Neuron (in vitro differentiated cells): ENCODE data around the gene VAMP5.
"Not testable (repeated sequence)": the region's sequence is repeated elsewhere in the genome, so short reads cannot be mapped to it uniquely, and the experiment has no call there.

Experiments
- H2AFZ ChIP-seq: one replicate; pipeline ENCODE4 v1.6.1; 2013; ENCODE audit warnings: low read depth, mild to moderate bottlenecking, inconsistent platforms, low read length, moderate library complexity
- H3K27me3 ChIP-seq: one replicate; pipeline ENCODE4 v1.6.1; 2013; ENCODE audit warnings: low read length; ENCODE audit not compliant: insufficient read depth
- H3K36me3 ChIP-seq: one replicate; pipeline ENCODE4 v1.6.1; 2013; ENCODE audit warnings: low read length; ENCODE audit not compliant: insufficient read depth
- H3K4me1 ChIP-seq: one replicate; pipeline ENCODE4 v1.6.1; 2013; ENCODE audit warnings: low read length; ENCODE audit not compliant: insufficient read depth
- H3K4me3 ChIP-seq: 2 replicates; pipeline ENCODE4 v1.5.1; 2013; ENCODE audit warnings: mild to moderate bottlenecking, low read length, moderate library complexity
- H3K9me3 ChIP-seq: one replicate; pipeline ENCODE4 v1.6.1; 2013; ENCODE audit warnings: low read length

VAMP5 gene, protein sequence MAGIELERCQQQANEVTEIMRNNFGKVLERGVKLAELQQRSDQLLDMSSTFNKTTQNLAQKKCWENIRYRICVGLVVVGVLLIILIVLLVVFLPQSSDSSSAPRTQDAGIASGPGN

DNA sequence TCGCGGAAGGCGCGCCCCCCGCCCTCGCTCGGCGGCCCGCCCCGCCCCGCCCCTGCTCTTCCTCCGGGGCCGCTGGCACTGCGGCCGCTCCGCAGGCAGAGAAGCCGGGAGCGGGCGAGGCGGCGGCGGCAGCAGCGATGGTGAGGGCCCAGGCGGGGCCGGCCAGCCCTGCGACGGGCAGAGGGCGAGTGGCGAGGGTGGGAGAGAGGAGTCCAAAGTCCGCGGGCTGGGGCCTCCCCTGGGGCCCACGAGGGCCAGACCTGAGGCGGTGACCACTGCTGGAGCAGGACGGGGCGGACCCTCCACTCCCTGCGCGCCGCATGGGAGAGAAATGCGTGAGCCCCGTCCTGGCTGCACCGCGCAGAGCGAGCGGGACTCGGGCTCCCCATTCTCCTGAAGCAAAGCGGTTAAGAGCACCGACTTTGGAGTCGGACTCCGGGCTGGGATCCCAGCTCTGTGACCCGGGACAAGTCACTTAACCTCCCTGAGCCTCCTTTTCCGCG is at the start of gene VAMP5:
Gene VAMP5 (plus strand): TSS at position 78 of the 503 bp plus-strand sequence. CDS start 60 bp downstream, at position 138.
- Histone ChIP-seq H3K9me3 (no peaks in the 10 kb centered on the region), H3K4me3 (no peak within 1 kb of the TSS), H2AFZ (no peak within 1 kb of the TSS), H3K4me1 (peaks cover 15% of the 10 kb centered on the region), H3K36me3 (no peaks in the 10 kb centered on the region), H3K27me3 (no peaks in the 10 kb centered on the region)

DNA sequence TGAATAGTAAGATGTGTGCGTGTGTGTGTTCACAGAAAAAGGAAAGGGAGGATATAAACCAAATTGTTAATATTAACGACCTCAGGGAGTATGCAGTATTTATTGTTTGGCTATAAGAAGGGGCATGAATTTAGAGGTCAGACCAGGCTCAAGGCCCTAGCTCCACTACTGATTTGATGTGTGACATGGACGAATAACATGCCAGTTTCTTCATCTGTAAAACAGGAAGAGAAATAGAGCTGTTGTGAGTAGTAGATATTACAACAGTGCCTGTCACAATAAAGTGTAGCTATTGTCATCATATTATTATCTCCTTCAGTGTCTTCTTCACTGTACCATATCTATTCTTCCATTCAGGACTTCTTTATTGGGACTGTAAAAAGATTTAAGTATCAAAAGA is 49.4 kb upstream of the VAMP5 start:
- Histone ChIP-seq H3K4me1 (peaks cover 9% of the 10 kb centered on the region), H3K4me3 (no peak overlapping the region), H2AFZ (no peak overlapping the region), H3K27me3 (no peaks in the 10 kb centered on the region), H3K36me3 (no peaks in the 10 kb centered on the region), H3K9me3 (no peaks in the 10 kb centered on the region)

- H3K4me1 ChIP-seq, result peaks cover 17% of the 10 kb centered on the region
- no peak overlapping the region for H3K4me3 ChIP-seq
- H3K36me3 ChIP-seq, result peaks cover 16% of the 10 kb centered on the region
- H3K9me3 ChIP-seq, result no peaks in the 10 kb centered on the region
- no peaks in the 10 kb centered on the region for H3K27me3 ChIP-seq
- H2AFZ ChIP-seq, result no peak overlapping the region
Observed at GRCh38 chr2:85536479-85536878, 47.8 kb upstream of the VAMP5 start.

GRCh38 chr2:85537600-85538506 is 46.4 kb upstream of the VAMP5 start:
- Histone ChIP-seq H3K36me3 (peaks cover 29% of the 10 kb centered on the region), H3K4me3 (peak overlapping the region; percentile 70), H3K9me3 (no peaks in the 10 kb centered on the region), H2AFZ (peak overlapping the region; percentile 4), H3K4me1 (peaks cover 25% of the 10 kb centered on the region), H3K27me3 (no peaks in the 10 kb centered on the region)

- peak within 1 kb of the TSS; percentile 70 for H3K4me3 ChIP-seq
- H2AFZ ChIP-seq, result peak within 1 kb of the TSS; percentile 4
- peaks cover 36% of the 10 kb centered on the region for H3K36me3 ChIP-seq
- no peaks in the 10 kb centered on the region for H3K27me3 ChIP-seq
- H3K4me1 ChIP-seq, result peaks cover 25% of the 10 kb centered on the region
- H3K9me3 ChIP-seq, result no peaks in the 10 kb centered on the region
Observed at GRCh38 chr2:85538507-85539360, 45.5 kb upstream of the VAMP5 start, which contains the start of gene MAT2A. MAT2A (plus strand) TSS chr2:85539168; CDS start chr2:85539288, 120 bp downstream.

GRCh38 chr2:85539361-85540132 is 44.7 kb upstream of the VAMP5 start:
- H2AFZ ChIP-seq, result no peak overlapping the region
- H3K27me3 ChIP-seq, result no peaks in the 10 kb centered on the region
- no peaks in the 10 kb centered on the region for H3K9me3 ChIP-seq
- H3K4me3 ChIP-seq, result peak overlapping the region; percentile 70
- peaks cover 25% of the 10 kb centered on the region for H3K4me1 ChIP-seq
- H3K36me3 ChIP-seq, result peaks cover 43% of the 10 kb centered on the region

DNA sequence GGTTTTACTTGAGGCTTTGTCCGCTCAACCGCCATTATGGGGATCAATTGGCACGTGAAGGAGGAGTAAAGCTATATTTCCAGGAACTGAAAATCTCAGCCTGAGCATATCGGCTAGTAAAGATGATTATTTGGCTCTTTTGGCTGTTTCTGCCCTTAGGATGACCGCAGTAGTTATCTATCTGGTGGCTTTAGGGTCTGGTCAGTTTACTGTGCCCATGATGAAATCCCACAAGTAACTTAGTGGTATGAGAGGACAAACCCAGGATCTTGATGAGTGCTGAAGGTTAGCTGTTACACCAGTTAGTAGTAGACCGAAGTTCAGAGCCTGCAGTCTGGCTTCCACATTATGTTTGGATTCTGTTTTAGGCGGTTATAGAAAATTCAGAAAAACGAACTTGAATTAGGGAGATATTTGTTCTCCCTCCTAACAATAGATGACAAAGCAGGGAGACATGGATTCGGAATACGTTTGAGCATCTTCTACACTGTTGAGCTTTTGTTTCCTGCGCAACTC is 44.0 kb upstream of the VAMP5 start:
- Histone ChIP-seq H3K36me3 (peaks cover 50% of the 10 kb centered on the region), H3K9me3 (no peaks in the 10 kb centered on the region), H3K4me3 (peak overlapping the region; percentile 70), H3K4me1 (peaks cover 25% of the 10 kb centered on the region), H3K27me3 (no peaks in the 10 kb centered on the region), H2AFZ (no peak overlapping the region)

- Histone ChIP-seq H3K9me3 (no peaks in the 10 kb centered on the region), H3K4me3 (peak overlapping the region; percentile 70), H2AFZ (no peak overlapping the region), H3K36me3 (peaks cover 59% of the 10 kb centered on the region), H3K27me3 (no peaks in the 10 kb centered on the region), H3K4me1 (peaks cover 25% of the 10 kb centered on the region)
Observed at GRCh38 chr2:85541262-85541661, 43.0 kb upstream of the VAMP5 start.

GRCh38 chr2:85541753-85542457 is 42.3 kb upstream of the VAMP5 start:
- peaks cover 63% of the 10 kb centered on the region for H3K36me3 ChIP-seq
- H3K4me3 ChIP-seq, result peak overlapping the region; percentile 70
- peaks cover 20% of the 10 kb centered on the region for H3K4me1 ChIP-seq
- no peaks in the 10 kb centered on the region for H3K27me3 ChIP-seq
- no peak overlapping the region for H2AFZ ChIP-seq
- no peaks in the 10 kb centered on the region for H3K9me3 ChIP-seq

DNA sequence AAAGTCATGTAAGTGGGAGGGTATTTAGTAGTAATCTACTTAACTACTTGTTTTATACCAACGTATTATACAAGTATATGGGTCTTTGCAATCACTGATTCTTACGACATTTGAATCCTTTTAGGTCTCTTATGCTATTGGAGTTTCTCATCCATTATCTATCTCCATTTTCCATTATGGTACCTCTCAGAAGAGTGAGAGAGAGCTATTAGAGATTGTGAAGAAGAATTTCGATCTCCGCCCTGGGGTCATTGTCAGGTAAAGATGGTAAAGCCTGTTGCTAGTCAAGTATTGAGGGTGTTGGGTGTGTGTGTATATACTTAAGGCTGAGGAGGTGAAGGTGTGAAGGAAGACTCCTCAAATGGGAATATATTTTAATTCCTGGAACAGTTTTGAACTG is 41.5 kb upstream of the VAMP5 start:
- H3K4me3 ChIP-seq, result no peak overlapping the region
- no peaks in the 10 kb centered on the region for H3K9me3 ChIP-seq
- peaks cover 69% of the 10 kb centered on the region for H3K36me3 ChIP-seq
- H3K27me3 ChIP-seq, result no peaks in the 10 kb centered on the region
- H3K4me1 ChIP-seq, result peaks cover 16% of the 10 kb centered on the region
- H2AFZ ChIP-seq, result no peak overlapping the region

DNA sequence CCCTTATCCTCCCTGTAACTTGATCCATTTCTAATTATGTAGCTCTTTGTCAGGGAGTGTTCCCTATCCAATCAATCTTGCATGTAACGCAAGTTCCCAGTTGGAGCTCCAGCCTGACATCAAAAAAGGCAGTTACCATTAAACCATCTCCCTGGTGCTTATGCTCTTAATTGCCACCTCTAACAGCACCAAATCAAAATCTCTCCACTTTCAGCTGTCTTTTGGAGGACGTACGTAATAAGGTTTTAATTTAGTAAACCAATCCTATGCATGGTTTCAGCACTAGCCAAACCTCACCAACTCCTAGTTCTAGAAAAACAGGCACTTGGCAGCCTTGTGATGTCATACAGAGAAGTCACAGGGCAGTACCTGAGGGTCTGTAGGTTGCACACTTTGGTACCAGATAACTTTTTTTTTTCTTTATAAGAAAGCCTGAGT is 40.0 kb upstream of the VAMP5 start:
- Histone ChIP-seq H3K36me3 (peaks cover 79% of the 10 kb centered on the region), H3K4me1 (peaks cover 16% of the 10 kb centered on the region)
- H2AFZ ChIP-seq, H3K9me3 ChIP-seq, H3K4me3 ChIP-seq, H3K27me3 ChIP-seq: not testable (repeated sequence)
